ENCODE results near the gene SORCS2. TPM values are rescaled to one million over a fixed set of nuclear protein-coding genes. Genes with fewer than 3 reads are reported as not detected.
A peak's percentile ranks its signal among the peaks of the same experiment; 100 is the strongest.

The SORCS2 gene
- total and polyA plus RNA-seq, 12 donors, result 0.67 to 15.5 (median 1.3) TPM

GRCh38 chr4:7356667-7357310 lies 164.5 kb downstream of the SORCS2 start:
- 69 to 77% (median 76%) methylated on average over 9 to 12 of the region's 12 CpGs for WGBS, 4 donors

GRCh38 chr4:7357323-7357722 lies 165.0 kb downstream of the SORCS2 start:
- Histone ChIP-seq H3K9me3 (replicated peaks in 1 of 3) (no peaks in the 10 kb centered on the region), H3K27me3 (no peaks in the 10 kb centered on the region), H3K27ac (no peak overlapping the region), H3K4me1 (replicated peaks in 1 of 2) (no peaks in the 10 kb centered on the region), H3K36me3 (replicated peaks in 1 of 2) (no peaks in the 10 kb centered on the region), H3K4me3 (no peak overlapping the region)
- DNase-seq, result no peak
- WGBS, 4 donors, result 89 to 92% (median 92%) methylated on average over 9 of the region's 9 CpGs
- intact Hi-C loops (cut with DNase I), result no loop called here
- TF ChIP-seq POLR2A (IDR thresholded peaks at IDR 0.05) (no peak), CTCF (IDR thresholded peaks at IDR 0.05) (no peak)

More at GRCh38 chr4:7356667-7357310, 164.5 kb downstream of the SORCS2 start:
- intact Hi-C loops (cut with DNase I), result no loop called here
- no peak overlapping the region for H3K27ac ChIP-seq
- H3K4me3 ChIP-seq, result no peak overlapping the region
- no peaks in the 10 kb centered on the region for H3K4me1 ChIP-seq (replicated peaks in 1 of 2)
- TF ChIP-seq CTCF (IDR thresholded peaks at IDR 0.05), result no peak
- no peaks in the 10 kb centered on the region for H3K9me3 ChIP-seq (replicated peaks in 1 of 3)
- no peak for DNase-seq
- H3K36me3 ChIP-seq (replicated peaks in 1 of 2), result no peaks in the 10 kb centered on the region
- H3K27me3 ChIP-seq, result no peaks in the 10 kb centered on the region

- peak; percentile 65 to 89 (median 85) for DNase-seq
- no peak overlapping the region for H3K27ac ChIP-seq
- intact Hi-C loops (cut with DNase I), result no loop called here
Measured at GRCh38 chr4:7358100-7358735, 165.9 kb downstream of the SORCS2 start.

More at GRCh38 chr4:7358100-7358735, 165.9 kb downstream of the SORCS2 start:
- TF ChIP-seq CTCF (IDR thresholded peaks at IDR 0.05) (no peak), POLR2A (IDR thresholded peaks at IDR 0.05) (no peak)
- Histone ChIP-seq H3K36me3 (replicated peaks in 1 of 2) (no peaks in the 10 kb centered on the region), H3K9me3 (replicated peaks in 1 of 3) (no peaks in the 10 kb centered on the region), H3K4me3 (no peak overlapping the region), H3K27me3 (no peaks in the 10 kb centered on the region), H3K4me1 (replicated peaks in 1 of 2) (no peaks in the 10 kb centered on the region)
- 54 to 58% (median 56%) methylated on average over 11 of the region's 11 CpGs for WGBS, 4 donors
